K562 (cell line): ENCODE data around the gene TMED10.

Experiments used
- CEBPG ChIP-seq, 3 experiments: fragments of 200-800 bp in 1 of 3; sonication (Bioruptor generic) in 1 of 3; sonication (generic) in 1 of 3; formaldehyde crosslinking in 1 of 3; IDR thresholded peaks in 2 of 3; conservative IDR thresholded peaks in 1 of 3; 2 replicates each; pipeline versions ENCODE4 v1.6.1 to v1.8.0; 2016 to 2022; ENCODE audit warnings: missing compliant biosample characterization in 2 of 3, missing genetic modification characterization in 2 of 3, mild to moderate bottlenecking in 1 of 3, missing genetic modification reagents in 1 of 3
- NFRKB ChIP-seq: fragments of 450-650 bp; IDR thresholded peaks from 2 replicates; pipeline ENCODE4 v1.6.1; 2016; ENCODE audit warnings: low read depth
- TF ChIP-seq, protein P1 (sequence below), 3 experiments: IDR thresholded peaks in 2 of 3; conservative IDR thresholded peaks in 1 of 3; 2 replicates each; pipeline ENCODE4 v1.5.1; 2011 to 2012; ENCODE audit warnings: low read length in 3 of 3, mild to moderate bottlenecking in 3 of 3, control low read depth in 2 of 3, improper control_type of control experiment in 1 of 3, inconsistent platforms in 1 of 3, low read depth in 1 of 3, mixed read lengths in 1 of 3, moderate library complexity in 1 of 3; ENCODE audit not compliant: insufficient read depth in 2 of 3

DNA sequence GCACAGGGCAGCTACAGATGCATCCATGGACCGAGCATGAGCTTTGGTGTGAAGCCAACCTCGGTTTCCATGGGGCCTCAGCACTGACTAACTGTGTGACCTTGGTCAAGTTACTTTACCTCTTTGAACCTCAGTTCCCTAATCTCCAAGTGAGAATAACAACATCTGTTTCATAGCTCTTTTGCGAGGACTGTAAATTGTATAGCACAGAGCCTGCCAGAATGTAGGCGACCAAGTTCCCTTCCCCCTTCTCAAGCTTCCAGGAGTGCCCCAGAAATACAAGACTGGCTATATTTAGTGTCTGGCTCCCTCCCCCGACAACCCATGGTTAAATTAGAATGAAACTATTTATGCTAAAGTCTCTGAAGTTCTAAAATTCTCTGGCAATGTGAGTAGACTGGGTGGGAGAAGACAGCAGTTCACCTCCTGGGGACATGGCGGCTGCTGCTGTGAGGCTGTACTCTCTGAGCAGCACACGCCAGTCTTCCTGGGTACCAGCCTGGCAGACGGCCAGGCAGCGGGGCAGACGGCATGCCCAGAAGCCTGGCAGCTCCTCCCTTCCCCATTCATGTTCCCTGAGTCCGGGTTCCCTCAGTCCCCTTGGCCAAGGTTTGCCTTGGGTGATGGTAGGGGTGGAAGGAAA lies 22.0 kb upstream of the TMED10 start:
- TF ChIP-seq NFRKB, result no peak
- TF ChIP-seq CEBPG (CRISPR knock-in tag; IDR thresholded peaks at IDR 0.05), result no peak
- TF ChIP-seq CEBPG (tag; conservative IDR thresholded peaks at IDR 0.05 in 1 of 2, IDR thresholded peaks at IDR 0.05 in 1 of 2), result no peak
- TF ChIP-seq, protein P1, sequence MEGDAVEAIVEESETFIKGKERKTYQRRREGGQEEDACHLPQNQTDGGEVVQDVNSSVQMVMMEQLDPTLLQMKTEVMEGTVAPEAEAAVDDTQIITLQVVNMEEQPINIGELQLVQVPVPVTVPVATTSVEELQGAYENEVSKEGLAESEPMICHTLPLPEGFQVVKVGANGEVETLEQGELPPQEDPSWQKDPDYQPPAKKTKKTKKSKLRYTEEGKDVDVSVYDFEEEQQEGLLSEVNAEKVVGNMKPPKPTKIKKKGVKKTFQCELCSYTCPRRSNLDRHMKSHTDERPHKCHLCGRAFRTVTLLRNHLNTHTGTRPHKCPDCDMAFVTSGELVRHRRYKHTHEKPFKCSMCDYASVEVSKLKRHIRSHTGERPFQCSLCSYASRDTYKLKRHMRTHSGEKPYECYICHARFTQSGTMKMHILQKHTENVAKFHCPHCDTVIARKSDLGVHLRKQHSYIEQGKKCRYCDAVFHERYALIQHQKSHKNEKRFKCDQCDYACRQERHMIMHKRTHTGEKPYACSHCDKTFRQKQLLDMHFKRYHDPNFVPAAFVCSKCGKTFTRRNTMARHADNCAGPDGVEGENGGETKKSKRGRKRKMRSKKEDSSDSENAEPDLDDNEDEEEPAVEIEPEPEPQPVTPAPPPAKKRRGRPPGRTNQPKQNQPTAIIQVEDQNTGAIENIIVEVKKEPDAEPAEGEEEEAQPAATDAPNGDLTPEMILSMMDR (IDR thresholded peaks at IDR 0.05 in 2 of 3, conservative IDR thresholded peaks at IDR 0.05 in 1 of 3; ENCODE audit: insufficient read depth in 2 of 3, low read depth in 1 of 3, low read length in 3 of 3), result no peak
